Right lung (tissue), 5 donors: ENCODE data around the gene HHATL. TPM values are rescaled to one million over a fixed set of nuclear protein-coding genes. Genes with fewer than 3 reads are reported as not detected.
"Not testable (repeated sequence)": the region's sequence is repeated elsewhere in the genome, so short reads cannot be mapped to it uniquely, and the experiment has no call there.

Experiments used
- DNase-seq, 2 donors: peaks; one replicate each; pipeline ENCODE4 v3.0.0-alpha.2; 2013
- polyA plus RNA-seq, 5 donors: library from polyadenylated mRNA; unstranded; fragments of 120-200 nt; gene quantifications; one replicate each; pipeline versions ENCODE4 v1.2.1 to v1.2.3, GENCODE V29; 2013; ENCODE audit warnings: inconsistent platforms in 1 of 5, low replicate concordance in 1 of 5; ENCODE audit not compliant: insufficient read length in 5 of 5, insufficient read depth in 1 of 5

HHATL gene
- polyA plus RNA-seq, 5 donors, result 0.84 to 3.0 (median 1.6) TPM; not detected in 1

GRCh38 chr3:42734263-42734860 lies 31.8 kb upstream of the HHATL start:
- DNase-seq, result no peak

GRCh38 chr3:42733501-42734262 lies 31.1 kb upstream of the HHATL start:
- no peak for DNase-seq

GRCh38 chr3:42732829-42733459 lies 30.3 kb upstream of the HHATL start:
- DNase-seq, result no peak

- DNase-seq, result no peak
Measured at GRCh38 chr3:42732196-42732828, 29.7 kb upstream of the HHATL start.

- no peak for DNase-seq
Measured at GRCh38 chr3:42731476-42732195, 29.0 kb upstream of the HHATL start.

- DNase-seq, result no peak
Measured at GRCh38 chr3:42730706-42731420, 28.3 kb upstream of the HHATL start.

GRCh38 chr3:42730294-42730693 lies 27.7 kb upstream of the HHATL start:
- no peak for DNase-seq

- no peak for DNase-seq
Measured at GRCh38 chr3:42729404-42730145, 27.0 kb upstream of the HHATL start.

- DNase-seq, result no peak
Measured at GRCh38 chr3:42728668-42729364, 26.2 kb upstream of the HHATL start.

- DNase-seq, result no peak
Measured at GRCh38 chr3:42728056-42728455, 25.5 kb upstream of the HHATL start.

- DNase-seq, result no peak
Measured at GRCh38 chr3:42725454-42725853, 22.9 kb upstream of the HHATL start.

GRCh38 chr3:42723219-42723618 lies 20.6 kb upstream of the HHATL start:
- no peak for DNase-seq

GRCh38 chr3:42722442-42722841 lies 19.8 kb upstream of the HHATL start:
- DNase-seq, result not testable (repeated sequence)

- DNase-seq, result no peak
Measured at GRCh38 chr3:42721690-42722089, 19.1 kb upstream of the HHATL start.

GRCh38 chr3:42720126-42720525 lies 17.5 kb upstream of the HHATL start:
- no peak for DNase-seq

GRCh38 chr3:42719002-42719401 lies 16.4 kb upstream of the HHATL start:
- no peak for DNase-seq

GRCh38 chr3:42718338-42718737 lies 15.7 kb upstream of the HHATL start:
- no peak for DNase-seq

- no peak for DNase-seq
Measured at GRCh38 chr3:42717306-42717705, 14.7 kb upstream of the HHATL start.

GRCh38 chr3:42714171-42714852 lies 11.7 kb upstream of the HHATL start:
- DNase-seq, result no peak
